ENCODE measurements around the gene KIFC1. TPM values are rescaled to one million over a fixed set of nuclear protein-coding genes. Genes with fewer than 3 reads are reported as not detected.

The KIFC1 gene
- total and polyA plus RNA-seq, 8 donors: 5.8 to 73.6 (median 36.6) TPM

DNA sequence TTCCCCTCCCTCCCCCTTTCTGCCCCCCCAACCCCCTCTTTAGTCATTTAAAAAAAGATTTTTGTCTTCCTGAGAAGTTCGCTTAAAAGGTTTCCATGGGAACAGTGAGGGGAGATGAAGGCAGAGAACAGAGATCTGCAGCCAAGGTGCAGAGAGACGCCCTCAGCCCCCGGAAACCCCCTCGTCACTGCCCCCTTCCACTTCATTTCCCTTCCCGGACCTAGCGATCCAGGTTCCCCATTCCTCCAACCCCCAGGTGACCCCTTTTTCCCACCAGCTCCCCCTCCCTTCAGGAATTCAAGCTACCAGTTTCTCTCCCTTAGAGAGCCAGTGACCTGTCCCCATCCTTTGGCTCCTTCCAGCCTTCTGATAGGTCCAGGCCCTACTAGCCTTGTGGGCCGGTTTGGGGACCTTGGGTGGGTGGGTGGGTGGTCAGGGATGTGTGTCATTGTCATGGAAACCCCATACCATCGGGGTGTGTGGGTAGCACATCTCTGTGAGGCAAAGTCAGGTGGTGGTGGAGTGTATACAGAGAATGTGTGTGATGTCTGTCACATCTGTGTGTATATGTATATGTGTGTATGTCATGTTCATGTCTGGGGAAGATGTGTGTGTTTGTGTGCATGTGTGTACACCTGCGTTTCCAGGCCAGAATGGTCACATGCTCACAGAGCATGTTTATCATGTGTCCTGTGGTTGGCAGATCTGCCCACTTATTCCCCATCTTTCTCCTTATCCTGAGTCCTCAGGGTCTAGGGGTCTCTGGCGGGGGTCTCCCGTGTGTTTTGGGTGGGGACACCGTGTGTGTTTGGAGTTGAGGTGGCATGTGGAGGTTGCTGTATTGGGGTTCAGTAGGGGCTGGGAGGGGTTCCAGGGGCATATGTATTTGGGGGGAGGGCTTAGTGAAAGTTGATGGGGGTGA lies 35.2 kb downstream of the KIFC1 start:
- intact Hi-C loops (cut with DNase I): no loop called here
- peaks cover 14 to 67% of the 10 kb centered on the region in 2 donors for H3K4me1 ChIP-seq

DNA sequence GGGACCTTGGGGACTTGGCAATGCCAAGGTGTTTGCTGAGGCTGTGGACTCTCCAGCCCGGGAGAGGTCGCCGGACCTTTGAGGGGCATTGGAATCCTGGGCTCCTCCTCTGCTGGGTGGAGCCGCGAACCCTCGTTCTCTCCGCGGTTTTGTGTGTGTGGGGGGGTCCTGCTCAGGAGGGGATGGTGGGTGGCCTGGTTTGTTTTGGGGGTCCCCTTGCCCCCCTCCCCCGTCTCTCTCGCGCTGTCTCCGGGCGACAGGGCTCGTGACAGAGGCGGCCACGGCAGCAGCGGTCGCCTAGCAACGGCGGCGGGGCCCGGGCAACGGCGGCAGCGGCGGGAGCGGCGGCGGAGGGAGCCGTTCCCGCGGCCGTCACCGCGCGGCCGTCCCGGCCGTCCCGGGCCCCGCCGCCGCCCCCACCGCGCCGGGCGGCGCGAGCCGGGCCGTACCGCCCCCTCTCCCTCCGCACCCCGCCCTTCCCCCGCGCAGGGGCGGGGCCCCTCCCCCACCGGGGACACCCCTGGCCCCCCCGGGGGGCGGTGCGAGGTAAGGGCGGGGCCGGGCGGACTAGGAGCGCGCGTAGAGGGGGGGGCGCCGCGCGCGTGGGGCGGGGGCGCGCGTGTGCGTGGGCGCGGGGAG lies 36.1 kb downstream of the KIFC1 start:
- Histone ChIP-seq H3K9me3 (no peaks in the 10 kb centered on the region), H3K36me3 (no peaks in the 10 kb centered on the region), H3K27ac (peak overlapping the region; percentile 62 to 65), H3K4me3 (peak overlapping the region; percentile 47 to 62), H3K4me1 (peaks cover 14 to 72% of the 10 kb centered on the region in 2 donors), H3K27me3 (no peaks in the 10 kb centered on the region)
- intact Hi-C loops (cut with DNase I): no loop called here
- TF ChIP-seq, protein P1, sequence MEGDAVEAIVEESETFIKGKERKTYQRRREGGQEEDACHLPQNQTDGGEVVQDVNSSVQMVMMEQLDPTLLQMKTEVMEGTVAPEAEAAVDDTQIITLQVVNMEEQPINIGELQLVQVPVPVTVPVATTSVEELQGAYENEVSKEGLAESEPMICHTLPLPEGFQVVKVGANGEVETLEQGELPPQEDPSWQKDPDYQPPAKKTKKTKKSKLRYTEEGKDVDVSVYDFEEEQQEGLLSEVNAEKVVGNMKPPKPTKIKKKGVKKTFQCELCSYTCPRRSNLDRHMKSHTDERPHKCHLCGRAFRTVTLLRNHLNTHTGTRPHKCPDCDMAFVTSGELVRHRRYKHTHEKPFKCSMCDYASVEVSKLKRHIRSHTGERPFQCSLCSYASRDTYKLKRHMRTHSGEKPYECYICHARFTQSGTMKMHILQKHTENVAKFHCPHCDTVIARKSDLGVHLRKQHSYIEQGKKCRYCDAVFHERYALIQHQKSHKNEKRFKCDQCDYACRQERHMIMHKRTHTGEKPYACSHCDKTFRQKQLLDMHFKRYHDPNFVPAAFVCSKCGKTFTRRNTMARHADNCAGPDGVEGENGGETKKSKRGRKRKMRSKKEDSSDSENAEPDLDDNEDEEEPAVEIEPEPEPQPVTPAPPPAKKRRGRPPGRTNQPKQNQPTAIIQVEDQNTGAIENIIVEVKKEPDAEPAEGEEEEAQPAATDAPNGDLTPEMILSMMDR (IDR thresholded peaks at IDR 0.05): no peak
- DNase-seq: peak in 2 of 4 donors; percentile 60 to 92
- ATAC-seq: peak; percentile 2

More for the DNA sequence above, 35.2 kb downstream of the KIFC1 start:
- peak overlapping the region; percentile 49 to 62 for H3K4me3 ChIP-seq
- DNase-seq (no peak), ATAC-seq (no peak)
- no peaks in the 10 kb centered on the region for H3K9me3 ChIP-seq
- peak overlapping the region; percentile 86 to 93 for H3K27ac ChIP-seq
- H3K27me3 ChIP-seq: no peaks in the 10 kb centered on the region
- H3K36me3 ChIP-seq: no peaks in the 10 kb centered on the region
- TF ChIP-seq, protein P1 (IDR thresholded peaks at IDR 0.05): no peak

DNA sequence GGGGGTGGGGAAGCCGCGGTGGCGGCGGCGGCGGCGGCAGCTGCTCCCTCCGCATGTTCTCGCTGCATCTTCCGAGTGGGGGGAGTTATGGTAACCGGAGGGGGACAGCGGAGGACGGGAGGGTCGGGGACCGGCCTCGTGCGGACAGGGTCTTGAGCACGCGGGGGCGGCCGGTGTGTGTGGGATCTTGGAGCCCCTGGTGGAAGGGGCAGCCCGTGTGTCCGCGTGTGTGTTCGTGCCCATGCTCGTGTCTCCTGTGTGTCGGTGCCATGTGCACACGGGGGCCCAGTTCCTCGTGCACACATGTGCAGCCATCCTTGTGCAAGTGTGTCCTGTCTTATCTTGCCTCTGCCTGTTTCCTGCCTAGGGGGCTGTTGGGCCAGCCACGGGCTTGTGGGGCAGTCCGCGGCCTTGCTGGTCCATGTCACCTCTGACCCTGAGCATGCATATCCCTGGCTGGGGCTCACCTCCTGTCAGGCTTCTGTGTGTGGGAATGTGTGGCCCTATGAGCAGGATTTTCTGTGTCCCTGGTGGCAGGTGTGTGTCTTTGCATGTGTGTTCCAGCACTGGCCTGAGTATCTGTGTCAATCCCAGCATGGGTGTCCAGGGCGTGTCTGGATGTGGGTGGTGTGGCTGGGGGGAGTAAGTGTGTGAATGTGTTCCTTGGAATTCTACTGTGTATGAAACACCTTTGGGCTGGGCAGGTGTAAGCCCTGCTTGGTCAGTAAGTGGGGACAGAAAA lies 36.8 kb downstream of the KIFC1 start:
- Histone ChIP-seq H3K4me3 (peak overlapping the region; percentile 11 to 62), H3K27me3 (no peaks in the 10 kb centered on the region), H3K36me3 (no peaks in the 10 kb centered on the region), H3K4me1 (peaks cover 14 to 72% of the 10 kb centered on the region in 2 donors), H3K27ac (peak overlapping the region; percentile 51 to 62), H3K9me3 (no peaks in the 10 kb centered on the region)
- no peak for ATAC-seq
- no peak for DNase-seq
- intact Hi-C loops (cut with DNase I): no loop called here
- TF ChIP-seq, protein P1 (IDR thresholded peaks at IDR 0.05): peak in 1 of 2 donors; percentile 40

DNA sequence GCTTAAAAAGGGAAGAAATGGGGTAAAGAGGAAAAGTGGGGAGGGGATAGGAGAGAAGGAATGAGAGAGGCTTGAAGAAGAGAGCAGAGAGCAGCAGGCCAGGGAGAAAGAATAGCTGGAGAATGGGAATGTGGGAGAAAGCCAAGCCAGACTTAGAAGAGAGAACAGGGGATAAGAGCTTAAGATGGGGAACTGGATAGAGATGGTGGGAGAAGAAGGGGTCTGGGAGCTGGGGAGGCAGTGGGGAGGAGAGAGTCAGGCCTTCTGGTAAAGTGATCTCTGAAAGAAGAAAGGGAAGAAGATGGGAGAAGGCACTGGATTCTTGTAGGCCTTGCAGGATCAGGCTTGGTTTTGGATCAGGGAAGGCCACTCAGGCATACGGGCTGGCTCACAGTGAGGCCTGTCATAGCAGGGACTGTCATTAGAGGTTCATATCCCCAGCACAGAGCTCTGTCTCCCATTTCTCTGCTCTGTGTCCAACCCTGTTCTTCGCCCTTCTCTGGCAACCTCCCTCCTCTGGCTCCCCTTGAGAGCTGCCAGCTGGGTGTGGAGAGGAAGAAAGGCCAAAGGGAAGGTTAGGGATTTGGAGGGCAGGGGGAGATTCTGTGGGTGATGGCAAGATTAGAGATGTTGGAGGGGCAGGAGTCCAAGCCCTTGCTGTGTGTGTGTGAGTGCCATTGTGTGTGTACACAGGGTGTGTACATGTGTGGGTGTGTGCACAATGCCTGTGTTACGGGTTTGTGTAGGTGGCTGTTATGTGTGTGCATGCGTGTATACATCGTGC lies 37.5 kb downstream of the KIFC1 start:
- Histone ChIP-seq H3K27me3 (no peaks in the 10 kb centered on the region), H3K9me3 (no peaks in the 10 kb centered on the region), H3K4me1 (peaks cover 14 to 71% of the 10 kb centered on the region in 2 donors), H3K36me3 (no peaks in the 10 kb centered on the region), H3K4me3 (no peak overlapping the region), H3K27ac (peak overlapping the region in 1 of 2 donors; percentile 51)
- DNase-seq (no peak), ATAC-seq (no peak)
- intact Hi-C loops (cut with DNase I): no loop called here
- TF ChIP-seq, protein P1 (IDR thresholded peaks at IDR 0.05): no peak
